HG03139 (cell line): Measurements from ENCODE around the gene SECTM1.
"Not testable (repeated sequence)": the region's sequence is repeated elsewhere in the genome, so short reads cannot be mapped to it uniquely, and the experiment has no call there.

Source experiments
- ATAC-seq: cut with Tn5 transposase; IDR thresholded peaks from one replicate; pipeline ENCODE4 v1.9.1; 2021; ENCODE audit not compliant: unreplicated experiment

SECTM1 gene

GRCh38 chr17:82333279-82334171 is at the start of gene SECTM1:
TSS of gene SECTM1 (minus strand) at chr17:82333766. CDS start at chr17:82327240, 6,526 bp downstream.
- no peak for ATAC-seq

- ATAC-seq = no peak
Observed at GRCh38 chr17:82382933-82383255, 49.3 kb upstream of the SECTM1 start.

- not testable (repeated sequence) for ATAC-seq
Observed at GRCh38 chr17:82382220-82382932, 48.8 kb upstream of the SECTM1 start.

GRCh38 chr17:82381703-82382009 is 48.1 kb upstream of the SECTM1 start:
- ATAC-seq = not testable (repeated sequence)

- no peak for ATAC-seq
Observed at GRCh38 chr17:82380860-82381702, 47.5 kb upstream of the SECTM1 start.

- no peak for ATAC-seq
Observed at GRCh38 chr17:82378741-82379021, 45.1 kb upstream of the SECTM1 start.

- no peak for ATAC-seq
Observed at GRCh38 chr17:82377924-82378740, 44.6 kb upstream of the SECTM1 start.

- ATAC-seq = not testable (repeated sequence)
Observed at GRCh38 chr17:82377294-82377693, 43.7 kb upstream of the SECTM1 start.

- no peak for ATAC-seq
Observed at GRCh38 chr17:82376042-82376730, 42.6 kb upstream of the SECTM1 start.

- ATAC-seq = no peak
Observed at GRCh38 chr17:82375359-82376041, 41.9 kb upstream of the SECTM1 start.

- ATAC-seq = no peak
Observed at GRCh38 chr17:82374626-82375331, 41.2 kb upstream of the SECTM1 start.

- no peak for ATAC-seq
Observed at GRCh38 chr17:82373731-82374625, 40.4 kb upstream of the SECTM1 start.

- not testable (repeated sequence) for ATAC-seq
Observed at GRCh38 chr17:82373072-82373452, 39.5 kb upstream of the SECTM1 start.

- ATAC-seq = no peak
Observed at GRCh38 chr17:82372249-82373071, 38.9 kb upstream of the SECTM1 start.

GRCh38 chr17:82371333-82372248 is 38.0 kb upstream of the SECTM1 start, which contains the start of gene UTS2R:
TSS of gene UTS2R (plus strand) at chr17:82371765. CDS start at chr17:82374325, 2,560 bp downstream.
- no peak for ATAC-seq
